C4-2B (cell line): Measurements from ENCODE around the gene PDE12.

Experiments used
- ZFX ChIP-seq: fragments of 450-650 bp; IDR thresholded peaks from 2 replicates; pipeline ENCODE4 v1.6.1; 2017
- TF ChIP-seq, protein P1 (sequence below): fragments of 450-650 bp; conservative IDR thresholded peaks from 2 replicates; pipeline ENCODE4 v1.5.1; 2017; ENCODE audit warnings: mild to moderate bottlenecking

DNA sequence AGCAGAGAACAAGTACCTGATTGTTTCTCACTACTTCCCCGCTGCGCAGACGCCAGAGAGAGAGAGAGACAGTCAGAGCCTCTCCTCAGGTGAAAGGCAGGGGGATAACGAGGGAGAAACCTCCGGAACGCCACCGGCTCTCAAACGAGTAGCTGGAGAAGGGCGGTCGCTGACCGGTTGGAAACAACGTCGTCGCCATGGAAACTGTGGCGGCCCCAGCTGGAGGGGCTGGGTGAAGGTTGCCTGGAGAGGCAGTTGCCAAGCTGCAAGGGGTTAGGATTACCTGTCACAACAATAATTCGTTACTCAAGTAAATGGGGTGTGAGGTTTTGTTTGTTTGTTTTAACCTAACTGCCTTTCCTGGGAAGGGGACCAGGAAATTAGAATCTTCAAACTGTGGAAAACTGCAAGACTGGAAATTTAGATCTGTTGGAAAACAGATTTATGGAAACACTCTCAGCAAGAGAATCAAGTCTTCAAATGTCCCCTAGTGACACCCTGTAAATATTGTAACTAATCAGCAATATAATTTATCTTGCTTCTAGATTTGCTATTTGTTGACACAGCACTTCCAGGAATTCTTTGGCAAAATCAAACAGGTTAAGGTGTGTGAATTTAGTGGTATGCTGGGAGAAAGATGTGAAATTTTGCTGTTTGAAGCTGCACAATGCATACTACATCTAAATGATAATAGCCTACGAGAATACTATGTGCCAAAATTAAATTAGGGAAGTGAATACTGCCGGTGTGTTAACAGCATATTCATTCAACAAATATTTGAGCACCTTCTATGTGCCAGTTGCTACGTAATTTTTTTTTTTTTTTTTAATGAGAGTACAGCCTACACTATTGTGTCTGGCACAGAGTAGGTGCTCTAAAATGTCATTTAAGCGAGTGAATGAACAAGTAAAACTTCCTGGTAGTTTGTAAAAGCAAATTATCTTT is 11.6 kb upstream of the PDE12 start, which contains the start of gene DNAH12:
- TF ChIP-seq, protein P1, sequence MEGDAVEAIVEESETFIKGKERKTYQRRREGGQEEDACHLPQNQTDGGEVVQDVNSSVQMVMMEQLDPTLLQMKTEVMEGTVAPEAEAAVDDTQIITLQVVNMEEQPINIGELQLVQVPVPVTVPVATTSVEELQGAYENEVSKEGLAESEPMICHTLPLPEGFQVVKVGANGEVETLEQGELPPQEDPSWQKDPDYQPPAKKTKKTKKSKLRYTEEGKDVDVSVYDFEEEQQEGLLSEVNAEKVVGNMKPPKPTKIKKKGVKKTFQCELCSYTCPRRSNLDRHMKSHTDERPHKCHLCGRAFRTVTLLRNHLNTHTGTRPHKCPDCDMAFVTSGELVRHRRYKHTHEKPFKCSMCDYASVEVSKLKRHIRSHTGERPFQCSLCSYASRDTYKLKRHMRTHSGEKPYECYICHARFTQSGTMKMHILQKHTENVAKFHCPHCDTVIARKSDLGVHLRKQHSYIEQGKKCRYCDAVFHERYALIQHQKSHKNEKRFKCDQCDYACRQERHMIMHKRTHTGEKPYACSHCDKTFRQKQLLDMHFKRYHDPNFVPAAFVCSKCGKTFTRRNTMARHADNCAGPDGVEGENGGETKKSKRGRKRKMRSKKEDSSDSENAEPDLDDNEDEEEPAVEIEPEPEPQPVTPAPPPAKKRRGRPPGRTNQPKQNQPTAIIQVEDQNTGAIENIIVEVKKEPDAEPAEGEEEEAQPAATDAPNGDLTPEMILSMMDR: no peak
- TF ChIP-seq ZFX: no peak
